Endodermal cell (in vitro differentiated cells): ENCODE results near the gene YWHAQ. TPM values are rescaled to one million over a fixed set of nuclear protein-coding genes. Genes with fewer than 3 reads are reported as not detected.

Experiments
- DNase-seq: peaks from one replicate; pipeline ENCODE4 v3.0.0-alpha.2; 2017
- H3K27ac ChIP-seq: 2 replicates; pipeline ENCODE4 v1.5.1; 2013; ENCODE audit warnings: mild to moderate bottlenecking, low read depth, low read length, moderate library complexity
- H3K27me3 ChIP-seq: 2 replicates; pipeline ENCODE4 v1.6.1; 2013; ENCODE audit warnings: mild to moderate bottlenecking, low read length, moderate library complexity; ENCODE audit not compliant: insufficient read depth, control insufficient read depth, poor library complexity, severe bottlenecking
- H3K36me3 ChIP-seq: 2 replicates; pipeline ENCODE4 v1.7.0; 2013; ENCODE audit warnings: mild to moderate bottlenecking, low read length, moderate library complexity; ENCODE audit not compliant: control insufficient read depth, insufficient read depth
- H3K4me1 ChIP-seq: one replicate; pipeline ENCODE4 v1.7.0; 2013; ENCODE audit warnings: low read length; ENCODE audit not compliant: control insufficient read depth, insufficient read depth
- H3K4me3 ChIP-seq: 2 replicates; pipeline ENCODE4 v1.5.1; 2013; ENCODE audit warnings: mild to moderate bottlenecking, low read length, moderate library complexity
- H3K9ac ChIP-seq: 2 replicates; pipeline ENCODE4 v1.6.1; 2013; ENCODE audit warnings: mild to moderate bottlenecking, low read length, moderate library complexity; ENCODE audit not compliant: poor library complexity, severe bottlenecking; ENCODE audit errors: extremely low read depth
- H3K9me3 ChIP-seq: 2 replicates; pipeline ENCODE4 v1.6.1; 2013; ENCODE audit warnings: mild to moderate bottlenecking, low read length, moderate library complexity; ENCODE audit not compliant: control insufficient read depth
- H3K27ac Mint-ChIP-seq: 2 replicates; pipeline ENCODE4 v1.8.0; 2020; ENCODE audit warnings: mixed read lengths
- H3K27me3 Mint-ChIP-seq: 2 replicates; pipeline ENCODE4 v1.8.0; 2021; ENCODE audit warnings: mild to moderate bottlenecking, mixed read lengths; ENCODE audit not compliant: insufficient read depth
- H3K36me3 Mint-ChIP-seq: 2 replicates; pipeline ENCODE4 v1.8.0; 2020; ENCODE audit warnings: low read depth, mixed read lengths
- H3K4me1 Mint-ChIP-seq: 2 replicates; pipeline ENCODE4 v1.8.0; 2020; ENCODE audit warnings: mixed read lengths
- H3K4me3 Mint-ChIP-seq: 2 replicates; pipeline ENCODE4 v1.8.0; 2020; ENCODE audit warnings: mild to moderate bottlenecking, moderate library complexity, mixed read lengths
- H3K9me3 Mint-ChIP-seq: 2 replicates; pipeline ENCODE4 v1.8.0; 2020; ENCODE audit warnings: mild to moderate bottlenecking, mixed read lengths
- CTCF ChIP-seq: fragments of 200-600 bp; sonication (generic); conservative IDR thresholded peaks from 2 replicates; pipeline ENCODE4 v1.5.0; 2021; ENCODE audit warnings: antibody characterized with exemption, mild to moderate bottlenecking
- WGBS, 2 experiments: methylation state at CpG; one replicate each; pipeline versions ENCODE4 v1.1.5 to v1.1.7; 2013; ENCODE audit warnings: missing lambda C conversion rate in 2 of 2, mixed read lengths in 1 of 2; ENCODE audit not compliant: insufficient coverage in 1 of 2, insufficient read length in 1 of 2; 5-methylcytosine and 5-hydroxymethylcytosine counted together
- total RNA-seq, 2 donors: library from RNA; stranded (reverse); fragmentation: NEBNext Ultra II Directional in 1 of 2; extraction: Animal tissue kit (Norgen Biotek cat#: 25700) in 1 of 2; gene quantifications; 2 replicates in 1 of 2; 3 replicates in 1 of 2; pipeline ENCODE4 v1.2.1, GENCODE V29; 2021

YWHAQ gene
- total RNA-seq, 2 donors from 2014 or later = 357 to 374 TPM

GRCh38 chr2:9663008-9663879 lies 32.4 kb upstream of the YWHAQ start:
- Mint-ChIP-seq H3K9me3 (no peaks in the 10 kb centered on the region), H3K36me3 (no peaks in the 10 kb centered on the region), H3K4me3 (no peak overlapping the region), H3K4me1 (no peaks in the 10 kb centered on the region), H3K27me3 (peaks cover 2% of the 10 kb centered on the region), H3K27ac (no peak overlapping the region)
- Histone ChIP-seq H3K4me1 (no peaks in the 10 kb centered on the region), H3K27ac (no peak overlapping the region), H3K36me3 (no peaks in the 10 kb centered on the region), H3K9me3 (no peaks in the 10 kb centered on the region), H3K27me3 (no peaks in the 10 kb centered on the region), H3K4me3 (no peak overlapping the region), H3K9ac (no peak overlapping the region)
- no peak for TF ChIP-seq CTCF
- 88 to 89% methylated on average over 5 to 7 of the region's 7 CpGs for WGBS, 2 experiments
- no peak for DNase-seq

- 69 to 82% methylated on average over 7 to 8 of the region's 8 CpGs for WGBS, 2 experiments
- Mint-ChIP-seq H3K4me3 (no peak overlapping the region), H3K4me1 (peaks cover 18% of the 10 kb centered on the region), H3K9me3 (no peaks in the 10 kb centered on the region), H3K36me3 (no peaks in the 10 kb centered on the region), H3K27ac (no peak overlapping the region), H3K27me3 (peaks cover 2% of the 10 kb centered on the region)
- Histone ChIP-seq H3K9me3 (no peaks in the 10 kb centered on the region), H3K27me3 (no peaks in the 10 kb centered on the region), H3K4me3 (no peak overlapping the region), H3K36me3 (no peaks in the 10 kb centered on the region), H3K9ac (no peak overlapping the region), H3K27ac (no peak overlapping the region), H3K4me1 (no peaks in the 10 kb centered on the region)
- no peak for DNase-seq
- no peak for TF ChIP-seq CTCF
These were observed 30.5 kb upstream of the YWHAQ start for GRCh38 chr2:9661261-9661660.

DNA sequence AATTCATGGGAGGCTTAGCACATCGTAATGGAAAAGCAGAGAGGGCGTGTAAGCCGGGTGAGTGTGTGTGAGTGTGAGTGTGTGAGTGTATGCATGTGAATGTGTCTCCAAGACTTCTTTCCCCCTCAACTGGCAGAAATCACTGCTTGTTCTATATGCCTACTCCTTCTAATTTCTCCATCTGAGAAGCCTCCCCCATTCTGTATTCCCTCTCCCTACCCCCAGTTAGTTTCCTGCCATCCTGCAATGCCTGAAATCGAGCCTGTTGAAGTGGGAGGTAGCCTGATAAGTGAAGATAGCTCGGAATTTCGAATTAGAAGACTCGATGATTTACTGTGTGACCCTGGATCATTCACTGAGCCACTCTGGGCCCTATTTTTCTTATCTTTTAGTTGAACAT lies 30.0 kb upstream of the YWHAQ start:
- H3K36me3 ChIP-seq = no peaks in the 10 kb centered on the region
- Mint-ChIP-seq H3K9me3 (no peaks in the 10 kb centered on the region), H3K27ac (no peak overlapping the region), H3K27me3 (peaks cover 2% of the 10 kb centered on the region), H3K4me1 (peaks cover 20% of the 10 kb centered on the region), H3K36me3 (no peaks in the 10 kb centered on the region), H3K4me3 (no peak overlapping the region)
- no peak overlapping the region for H3K9ac ChIP-seq
- H3K4me1 ChIP-seq = no peaks in the 10 kb centered on the region
- no peaks in the 10 kb centered on the region for H3K9me3 ChIP-seq
- H3K27me3 ChIP-seq = no peaks in the 10 kb centered on the region
- H3K27ac ChIP-seq = no peak overlapping the region
- no peak for DNase-seq
- H3K4me3 ChIP-seq = no peak overlapping the region
- no peak for TF ChIP-seq CTCF
- WGBS, 2 experiments = 80 to 85% methylated on average over 1 to 7 of the region's 7 CpGs
